Gastrocnemius medialis (tissue), 4 donors: Measurements from ENCODE around the gene EHD4. TPM values are rescaled to one million over a fixed set of nuclear protein-coding genes. Genes with fewer than 3 reads are reported as not detected.
A peak's percentile ranks its signal among the peaks of the same experiment; 100 is the strongest.

Experiments
- ATAC-seq, 2 donors: fragments of 150-250 bp; one replicate each; pipeline ENCODE4 v1.9.1; 2016
- DNase-seq, 2 donors: peaks; one replicate each; pipeline ENCODE4 v3.0.0-alpha.2; 2019
- H3K27ac ChIP-seq, 4 donors: fragments of 200-600 bp; sonication (generic); 1 replicate in 1 of 4; 2 replicates in 3 of 4; pipeline ENCODE4 v1.5.1; 2016 to 2018; ENCODE audit warnings: mild to moderate bottlenecking in 2 of 4, moderate library complexity in 1 of 4
- H3K27me3 ChIP-seq, 3 donors: fragments of 200-600 bp; sonication (generic) in 2 of 3; 1 replicate in 1 of 3; 2 replicates in 2 of 3; pipeline versions ENCODE4 v1.5.1 to v1.6.0; 2016 to 2019; ENCODE audit warnings: mild to moderate bottlenecking in 1 of 3, moderate library complexity in 1 of 3
- H3K36me3 ChIP-seq, 2 donors: fragments of 200-600 bp; sonication (generic) in 1 of 2; one replicate each; pipeline ENCODE4 v1.5.1; 2017 to 2018
- H3K4me1 ChIP-seq, 2 donors: fragments of 200-600 bp; sonication (generic) in 1 of 2; one replicate each; pipeline ENCODE4 v1.5.1; 2016 to 2017; ENCODE audit warnings: mild to moderate bottlenecking in 2 of 2
- H3K4me3 ChIP-seq, 4 donors: fragments of 200-600 bp; sonication (generic) in 3 of 4; 1 replicate in 1 of 4; 2 replicates in 3 of 4; pipeline ENCODE4 v1.5.1; 2016 to 2019; ENCODE audit warnings: mild to moderate bottlenecking in 2 of 4
- H3K9me3 ChIP-seq, 3 donors: fragments of 200-600 bp; sonication (generic) in 2 of 3; 1 replicate in 1 of 3; 2 replicates in 2 of 3; pipeline ENCODE4 v1.5.1; 2016 to 2019
- CTCF ChIP-seq, 5 experiments: fragments of 450-650 bp in 3 of 5; fragments of 200-600 bp in 2 of 5; sonication (generic) in 2 of 5; IDR thresholded peaks in 4 of 5; conservative IDR thresholded peaks in 1 of 5; 1 replicate in 4 of 5; 2 replicates in 1 of 5; pipeline ENCODE4 v1.5.1; 2016 to 2019; ENCODE audit warnings: antibody characterized with exemption in 5 of 5, mild to moderate bottlenecking in 3 of 5, moderate library complexity in 3 of 5
- POLR2A ChIP-seq, 2 donors: fragments of 450-650 bp; IDR thresholded peaks; one replicate each; pipeline ENCODE4 v1.6.1; 2017; ENCODE audit warnings: antibody characterized with exemption in 2 of 2, mild to moderate bottlenecking in 2 of 2, moderate library complexity in 2 of 2
- in situ Hi-C, 4 donors: fragments of 200-750 bp; cut with MboI; loops; one replicate each; pipeline versions ENCODE4 v1.15.0 to v1.8.0; 2017; ENCODE audit warnings: low sequenced_read_pairs in 4 of 4
- intact Hi-C: fragments of 100-400 bp; cut with DNase I; formaldehyde crosslinking; loops from one replicate; pipeline ENCODE4 v1.15.1; 2023; ENCODE audit warnings: low total_unique reads
- total RNA-seq, 4 donors: library from RNA; depleted of rRNA; stranded (reverse); fragments of >200 nt; gene quantifications; one replicate each; pipeline versions ENCODE4 v1.1.0 to v1.2.3, GENCODE V29; 2016

Gene EHD4
- total RNA-seq, 4 donors from 2014 or later = 3.8 to 7.1 (median 4.3) TPM

DNA sequence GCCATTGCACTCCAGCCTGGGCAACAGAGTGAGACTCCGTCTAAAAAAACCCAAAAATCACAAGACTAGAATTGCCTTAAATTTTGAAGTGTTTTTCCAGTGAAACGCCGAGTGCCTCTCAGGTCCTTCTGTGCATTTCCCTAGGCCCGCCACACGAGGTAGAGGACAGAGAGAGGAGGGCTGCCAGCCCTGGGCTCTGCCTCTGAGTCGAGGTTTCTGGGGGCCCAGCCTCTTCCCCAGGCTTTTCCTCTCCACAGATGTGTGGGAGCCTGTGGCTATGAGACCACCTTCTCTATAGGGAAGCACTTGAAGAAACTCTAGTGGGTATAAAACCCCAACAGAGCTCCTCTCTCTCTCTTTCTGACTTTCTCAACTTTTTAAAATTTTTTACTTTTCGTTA is 10.9 kb upstream of the EHD4 start:
- H3K4me3 ChIP-seq = no peak overlapping the region
- TF ChIP-seq CTCF (IDR thresholded peaks at IDR 0.05 in 4 of 5, conservative IDR thresholded peaks at IDR 0.05 in 1 of 5) (no peak), POLR2A (IDR thresholded peaks at IDR 0.05) (no peak)
- no peaks in the 10 kb centered on the region for H3K27me3 ChIP-seq
- intact Hi-C loops (no loop called here), in situ Hi-C loops (no loop called here)
- no peaks in the 10 kb centered on the region for H3K9me3 ChIP-seq
- H3K36me3 ChIP-seq = no peaks in the 10 kb centered on the region
- DNase-seq = no peak
- H3K4me1 ChIP-seq = no peaks in the 10 kb centered on the region
- H3K27ac ChIP-seq = no peak overlapping the region
- no peak for ATAC-seq

GRCh38 chr15:41982133-41982930 is 10.0 kb upstream of the EHD4 start:
- H3K9me3 ChIP-seq = no peaks in the 10 kb centered on the region
- H3K27ac ChIP-seq = no peak overlapping the region
- H3K4me1 ChIP-seq = no peaks in the 10 kb centered on the region
- H3K27me3 ChIP-seq = no peaks in the 10 kb centered on the region
- in situ Hi-C loops (no loop called here), intact Hi-C loops (no loop called here)
- no peaks in the 10 kb centered on the region for H3K36me3 ChIP-seq
- no peak for TF ChIP-seq CTCF (IDR thresholded peaks at IDR 0.05 in 4 of 5, conservative IDR thresholded peaks at IDR 0.05 in 1 of 5)
- TF ChIP-seq POLR2A (IDR thresholded peaks at IDR 0.05) = no peak
- ATAC-seq (no peak), DNase-seq (no peak)
- no peak overlapping the region for H3K4me3 ChIP-seq

- no peak for TF ChIP-seq POLR2A (IDR thresholded peaks at IDR 0.05)
- TF ChIP-seq CTCF (IDR thresholded peaks at IDR 0.05 in 4 of 5, conservative IDR thresholded peaks at IDR 0.05 in 1 of 5) = no peak
- intact Hi-C loops = no loop called here
Observed at GRCh38 chr15:41981371-41982132, 9.2 kb upstream of the EHD4 start.

GRCh38 chr15:41980654-41981323 is 8.4 kb upstream of the EHD4 start:
- Histone ChIP-seq H3K27me3 (no peaks in the 10 kb centered on the region), H3K4me3 (no peak overlapping the region), H3K36me3 (no peaks in the 10 kb centered on the region), H3K9me3 (no peaks in the 10 kb centered on the region), H3K4me1 (no peaks in the 10 kb centered on the region), H3K27ac (no peak overlapping the region)
- in situ Hi-C loops = no loop called here
- TF ChIP-seq POLR2A (IDR thresholded peaks at IDR 0.05) = no peak
- no peak for TF ChIP-seq CTCF (IDR thresholded peaks at IDR 0.05 in 4 of 5, conservative IDR thresholded peaks at IDR 0.05 in 1 of 5)
- DNase-seq = no peak
- ATAC-seq = peak; percentile 25 to 30
- intact Hi-C loops = no loop called here

More at GRCh38 chr15:41981371-41982132, 9.2 kb upstream of the EHD4 start:
- in situ Hi-C loops = no loop called here
- Histone ChIP-seq H3K4me1 (no peaks in the 10 kb centered on the region), H3K9me3 (no peaks in the 10 kb centered on the region), H3K27me3 (no peaks in the 10 kb centered on the region), H3K36me3 (no peaks in the 10 kb centered on the region), H3K27ac (no peak overlapping the region), H3K4me3 (no peak overlapping the region)
- ATAC-seq (no peak), DNase-seq (no peak)
